Activated naive CD4-positive, alpha-beta T cell treated with anti-CD3 and anti-CD28 coated beads, Interleukin-2, amount 50 U/mL, for 72 hours (primary cell): ENCODE data around the gene SLC22A12. TPM values are rescaled to one million over a fixed set of nuclear protein-coding genes. Genes with fewer than 3 reads are reported as not detected.
A peak's percentile ranks its signal among the peaks of the same experiment; 100 is the strongest.

ENCODE experiments used
- ATAC-seq, 2 donors: fragments of 150-1000 bp; cut with Tn5 transposase; 2 replicates each; pipeline ENCODE4 v1.10.0; 2021; ENCODE audit warnings: mild to moderate bottlenecking in 2 of 2, moderate library complexity in 2 of 2
- DNase-seq, 2 donors: peaks; one replicate each; pipeline ENCODE4 v3.0.0; 2021 to 2022; ENCODE audit warnings: low spot score in 2 of 2
- H3K27ac Mint-ChIP-seq, 2 donors: one replicate each; pipeline ENCODE4 v1.8.0; 2022; ENCODE audit warnings: mild to moderate bottlenecking in 2 of 2, mixed read lengths in 2 of 2
- H3K36me3 Mint-ChIP-seq, 2 donors: one replicate each; pipeline ENCODE4 v1.8.0; 2022; ENCODE audit warnings: mixed read lengths in 2 of 2
- H3K9me3 Mint-ChIP-seq, 2 donors: one replicate each; pipeline ENCODE4 v1.8.0; 2022; ENCODE audit warnings: mixed read lengths in 2 of 2
- total RNA-seq, 2 donors: library from RNA; stranded (reverse); gene quantifications; one replicate each; pipeline ENCODE4 v1.2.3, GENCODE V29; 2022

SLC22A12 gene
- total RNA-seq, 2 donors from 2014 or later = not detected

DNA sequence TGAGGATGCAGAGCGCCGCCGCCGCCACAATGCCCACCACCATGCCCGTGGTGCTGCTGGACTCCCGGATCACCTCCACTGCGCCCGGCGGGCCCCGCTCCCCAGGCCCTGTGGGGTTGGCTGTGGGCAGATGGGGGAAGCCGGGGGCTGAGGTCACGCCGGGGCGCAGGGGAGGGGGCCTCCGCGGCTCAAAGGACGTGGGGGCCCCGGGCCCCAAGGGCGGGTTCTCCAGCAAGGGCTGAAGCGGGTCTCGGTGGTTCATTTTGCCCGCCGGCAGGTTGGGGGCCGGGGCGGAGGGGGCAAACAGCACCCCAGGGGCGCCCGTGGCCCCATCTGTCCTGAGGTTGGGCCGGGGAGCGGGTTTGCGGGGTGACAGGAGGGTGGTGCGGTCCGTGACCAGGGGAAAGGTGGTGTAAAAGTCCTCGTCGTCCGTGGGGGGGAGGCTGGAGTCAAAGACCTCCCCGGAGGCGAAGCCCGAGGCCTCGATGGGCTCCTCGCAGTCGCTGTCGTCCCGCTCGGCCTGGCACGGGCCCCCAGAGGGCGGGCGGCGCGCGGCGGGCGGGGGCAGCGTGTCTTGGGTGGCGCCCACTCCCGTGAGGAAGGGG, 16.5 kb downstream of the SLC22A12 start:
- Mint-ChIP-seq H3K27ac (no peak overlapping the region), H3K9me3 (no peaks in the 10 kb centered on the region), H3K36me3 (no peaks in the 10 kb centered on the region)
- ATAC-seq (no peak), DNase-seq (no peak)

DNA sequence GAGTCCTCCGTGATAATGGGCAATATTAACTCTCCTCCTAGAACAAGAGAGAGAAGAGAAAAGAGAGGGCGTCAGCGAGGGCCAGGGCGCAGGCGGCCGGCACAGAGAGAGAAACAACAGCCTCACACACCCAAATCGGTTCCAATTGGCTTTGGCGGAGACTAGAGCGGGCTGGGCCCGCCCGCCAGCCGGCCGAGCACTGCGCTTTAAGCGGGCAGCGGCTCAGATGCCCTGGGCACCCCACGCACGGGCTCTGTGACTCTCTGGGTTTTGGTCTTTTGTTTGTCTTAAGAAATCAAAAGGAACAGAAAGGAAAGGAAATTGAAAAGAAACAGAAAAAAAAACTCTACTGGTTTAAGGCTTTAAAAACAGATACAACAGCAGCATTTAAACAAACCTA, 17.0 kb downstream of the SLC22A12 start:
- DNase-seq (no peak), ATAC-seq (no peak)
- Mint-ChIP-seq H3K36me3 (no peaks in the 10 kb centered on the region), H3K9me3 (no peaks in the 10 kb centered on the region), H3K27ac (no peak overlapping the region)

GRCh38 chr11:64608636-64609035, 17.6 kb downstream of the SLC22A12 start:
- no peak for ATAC-seq
- Mint-ChIP-seq H3K36me3 (no peaks in the 10 kb centered on the region), H3K27ac (no peak overlapping the region), H3K9me3 (no peaks in the 10 kb centered on the region)
- no peak for DNase-seq

- no peak for ATAC-seq
- Mint-ChIP-seq H3K27ac (peak overlapping the region in 1 of 2 donors; percentile 68), H3K36me3 (no peaks in the 10 kb centered on the region)
Measured at GRCh38 chr11:64609436-64610047, 18.5 kb downstream of the SLC22A12 start.

DNA sequence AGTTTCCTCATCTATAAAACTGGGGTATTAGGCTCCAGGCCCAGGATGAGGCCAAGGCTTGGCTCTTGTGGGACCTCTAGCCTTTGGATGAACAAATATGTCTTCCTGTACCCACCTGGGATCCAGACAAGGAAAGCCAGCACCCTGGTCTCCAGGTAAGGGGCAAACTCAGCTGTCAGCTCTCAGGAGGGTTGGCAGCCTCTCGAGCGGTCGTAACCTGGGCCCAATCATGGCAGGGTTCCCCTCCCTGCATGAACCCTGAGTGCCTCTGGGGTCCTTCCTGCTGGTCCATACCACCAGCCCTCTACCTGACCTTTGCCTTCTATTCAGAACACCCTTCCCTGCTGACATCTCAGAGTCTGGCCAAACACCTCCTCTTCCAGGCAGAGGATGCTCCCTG, 19.6 kb downstream of the SLC22A12 start:
- ATAC-seq (no peak), DNase-seq (no peak)
- peak overlapping the region; percentile 53 to 79 for H3K27ac Mint-ChIP-seq
- H3K9me3 Mint-ChIP-seq = no peaks in the 10 kb centered on the region
- H3K36me3 Mint-ChIP-seq = no peaks in the 10 kb centered on the region

More at GRCh38 chr11:64609436-64610047, 18.5 kb downstream of the SLC22A12 start:
- no peaks in the 10 kb centered on the region for H3K9me3 Mint-ChIP-seq
- no peak for DNase-seq

GRCh38 chr11:64611176-64611575, 20.2 kb downstream of the SLC22A12 start:
- Mint-ChIP-seq H3K9me3 (no peaks in the 10 kb centered on the region), H3K36me3 (no peaks in the 10 kb centered on the region), H3K27ac (peak overlapping the region in 1 of 2 donors; percentile 53)
- DNase-seq (no peak), ATAC-seq (no peak)

- ATAC-seq = peak in 1 of 2 donors; percentile 22
- Mint-ChIP-seq H3K9me3 (no peaks in the 10 kb centered on the region), H3K27ac (peak overlapping the region in 1 of 2 donors; percentile 53), H3K36me3 (no peaks in the 10 kb centered on the region)
- DNase-seq = no peak
Measured at GRCh38 chr11:64611869-64612646, 21.0 kb downstream of the SLC22A12 start.

- no peaks in the 10 kb centered on the region for H3K36me3 Mint-ChIP-seq
- ATAC-seq (no peak), DNase-seq (no peak)
- H3K9me3 Mint-ChIP-seq = no peaks in the 10 kb centered on the region
- H3K27ac Mint-ChIP-seq = no peak overlapping the region
Measured at GRCh38 chr11:64613648-64614047, 22.6 kb downstream of the SLC22A12 start.

DNA sequence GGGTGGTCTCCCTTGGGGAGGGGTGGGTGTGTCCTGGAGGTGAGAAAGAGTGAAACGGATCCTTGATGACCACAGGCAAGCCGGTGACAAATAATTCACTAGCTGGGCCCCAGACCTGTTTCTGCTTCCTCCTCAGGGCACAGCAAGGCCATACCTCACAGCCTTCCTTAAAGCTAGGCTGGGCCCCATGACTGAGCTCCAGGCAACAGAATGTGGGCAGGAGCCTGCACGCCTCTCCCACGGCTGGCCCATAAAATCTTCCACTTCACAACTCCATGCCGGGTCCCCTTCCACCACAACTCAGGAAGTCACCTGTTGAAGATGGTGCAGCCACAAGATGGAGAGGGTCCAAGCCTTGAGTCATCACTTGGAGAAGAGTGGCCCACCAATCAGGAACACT, 23.9 kb downstream of the SLC22A12 start:
- Mint-ChIP-seq H3K9me3 (no peaks in the 10 kb centered on the region), H3K36me3 (no peaks in the 10 kb centered on the region), H3K27ac (no peak overlapping the region)
- DNase-seq (no peak), ATAC-seq (no peak)

- no peaks in the 10 kb centered on the region for H3K36me3 Mint-ChIP-seq
- ATAC-seq = no peak
- H3K9me3 Mint-ChIP-seq = no peaks in the 10 kb centered on the region
- no peak overlapping the region for H3K27ac Mint-ChIP-seq
- no peak for DNase-seq
Measured at GRCh38 chr11:64616817-64617216, 25.8 kb downstream of the SLC22A12 start.

DNA sequence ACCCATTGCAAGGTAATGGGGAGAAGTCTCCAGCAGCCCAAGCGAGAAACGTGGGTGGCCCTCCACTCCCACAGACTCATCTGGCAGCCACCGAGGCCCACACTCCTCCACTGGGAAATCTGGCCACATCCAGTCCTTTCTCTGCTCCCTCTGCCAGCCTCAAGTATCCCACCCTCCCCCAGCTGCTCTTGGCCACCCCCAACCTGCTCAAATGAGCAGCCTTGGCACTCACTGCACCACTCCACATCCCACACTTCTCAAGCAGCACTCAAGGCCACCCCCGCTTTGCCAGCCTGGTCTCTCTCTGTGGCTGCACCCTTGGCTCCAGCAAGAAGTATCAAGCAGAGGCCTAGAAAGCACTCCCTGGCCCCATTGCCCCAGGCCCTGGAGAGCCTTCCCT, 28.2 kb downstream of the SLC22A12 start:
- Mint-ChIP-seq H3K9me3 (no peaks in the 10 kb centered on the region), H3K27ac (peak overlapping the region in 1 of 2 donors; percentile 19), H3K36me3 (no peaks in the 10 kb centered on the region)
- ATAC-seq (no peak), DNase-seq (no peak)

DNA sequence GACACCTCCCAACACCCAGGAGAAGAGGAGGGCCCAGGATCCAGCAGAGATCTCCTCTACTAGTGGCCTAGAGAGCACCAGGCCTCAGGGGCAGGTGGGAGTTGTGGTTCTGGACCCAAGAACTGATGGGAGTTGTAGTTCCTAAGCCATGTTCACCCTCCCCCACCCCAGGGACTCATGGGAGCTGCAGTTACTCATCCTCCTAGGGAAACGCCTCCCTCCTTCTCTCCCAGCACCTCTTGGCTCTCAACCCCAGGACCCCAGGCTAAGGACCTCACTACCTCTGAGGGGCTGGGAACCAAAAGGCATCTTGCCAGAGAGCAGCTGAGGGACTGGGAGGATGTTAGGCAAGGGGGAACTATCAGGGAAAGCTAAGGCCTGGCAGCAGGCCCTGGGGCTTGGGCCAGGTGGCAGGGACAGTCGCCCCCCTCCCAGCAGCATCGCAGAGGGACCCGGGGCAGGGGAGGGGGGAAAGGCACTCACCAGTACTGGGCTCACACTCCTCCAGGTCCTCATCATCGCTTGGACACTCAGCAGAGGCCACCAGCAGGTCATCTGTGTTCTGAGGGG, 28.9 kb downstream of the SLC22A12 start:
- Mint-ChIP-seq H3K36me3 (no peaks in the 10 kb centered on the region), H3K27ac (peak overlapping the region in 1 of 2 donors; percentile 19), H3K9me3 (no peaks in the 10 kb centered on the region)
- DNase-seq (no peak), ATAC-seq (peak in 1 of 2 donors; percentile 38)

DNA sequence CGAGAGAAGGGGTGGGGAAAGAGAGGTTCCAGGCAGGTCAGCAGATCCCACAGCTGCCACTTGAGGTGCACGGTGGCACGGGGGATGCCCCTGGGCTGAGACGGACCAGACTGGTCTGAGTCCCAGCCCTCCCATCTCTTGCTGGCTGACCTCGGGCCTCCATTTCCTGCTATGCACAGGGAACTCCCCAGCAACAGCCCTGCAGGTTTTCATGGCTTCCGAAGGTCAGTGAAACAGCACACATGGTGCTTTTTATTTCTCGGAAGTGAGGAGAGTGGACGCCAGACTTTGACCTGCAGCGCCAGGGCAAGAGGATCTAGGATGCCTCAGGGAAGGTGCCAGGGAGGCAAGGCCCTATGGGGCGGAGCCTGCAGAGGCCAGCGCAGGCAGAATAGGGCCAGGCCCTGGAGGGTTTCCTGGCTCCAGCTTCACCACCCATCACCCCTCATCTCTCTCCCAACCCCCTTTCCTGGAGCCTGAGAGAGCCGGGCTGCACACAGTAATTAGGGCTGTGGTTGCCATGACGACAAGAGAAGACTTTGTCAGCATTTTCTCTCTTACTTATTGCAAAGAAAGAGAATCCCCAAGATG, 29.5 kb downstream of the SLC22A12 start:
- H3K9me3 Mint-ChIP-seq = no peaks in the 10 kb centered on the region
- H3K27ac Mint-ChIP-seq = no peak overlapping the region
- no peaks in the 10 kb centered on the region for H3K36me3 Mint-ChIP-seq
- DNase-seq (no peak), ATAC-seq (no peak)

DNA sequence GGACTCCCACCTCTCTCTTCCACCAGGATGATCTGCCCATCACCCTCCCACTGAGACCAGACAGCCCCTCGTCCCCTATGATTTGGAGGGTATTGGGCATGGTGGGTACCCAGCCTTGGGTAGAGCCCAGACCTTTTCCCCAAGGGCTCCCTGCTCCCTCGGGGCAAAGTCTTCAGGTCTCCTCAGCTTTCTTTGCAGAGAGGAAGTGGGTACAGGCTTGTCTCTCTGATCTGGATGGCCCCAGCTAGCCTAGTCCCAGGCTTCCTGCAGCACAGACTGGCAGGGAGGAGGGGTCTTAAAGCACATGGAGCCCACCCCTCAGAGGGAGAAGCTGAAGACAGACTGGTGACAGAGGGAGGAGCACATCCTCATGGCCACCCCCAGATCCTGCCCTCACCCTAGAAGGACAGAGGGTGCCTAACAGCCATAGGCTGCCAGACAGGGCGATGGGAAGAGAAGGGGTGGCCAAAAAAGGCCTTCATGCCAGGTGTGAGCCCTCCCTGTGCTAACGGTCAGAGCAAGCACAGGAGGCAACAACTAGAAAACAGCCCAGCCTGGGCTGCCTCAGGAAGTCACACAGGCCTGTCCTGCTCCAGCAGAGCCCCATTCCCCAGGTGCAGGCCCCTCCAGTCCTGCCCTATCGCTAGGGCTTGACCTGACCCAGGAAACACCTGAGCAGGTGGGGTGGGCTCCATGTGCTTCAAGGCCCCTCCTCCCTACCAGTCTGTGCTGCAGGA, 30.4 kb downstream of the SLC22A12 start:
- Mint-ChIP-seq H3K27ac (no peak overlapping the region), H3K36me3 (no peaks in the 10 kb centered on the region), H3K9me3 (no peaks in the 10 kb centered on the region)
- no peak for ATAC-seq
- no peak for DNase-seq

DNA sequence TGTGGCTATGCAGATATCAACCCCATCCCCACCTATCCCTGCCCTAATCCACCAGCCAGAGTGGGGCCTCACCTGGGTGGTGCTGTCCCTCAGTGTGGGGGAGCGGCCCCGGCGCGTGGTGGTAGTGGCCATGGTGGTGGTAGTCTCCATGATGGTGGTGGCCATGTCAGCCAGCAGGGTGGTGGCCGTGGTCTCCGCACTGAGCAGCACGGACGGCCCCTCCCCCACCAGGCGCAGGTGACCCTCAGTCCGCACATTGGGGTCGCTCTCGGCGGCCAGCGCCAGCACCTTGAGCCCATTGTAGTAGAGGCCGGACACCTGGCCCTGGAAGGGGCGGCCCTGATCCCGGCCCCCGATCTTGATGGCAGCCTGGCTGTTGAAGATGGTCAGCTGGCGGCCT, 31.7 kb downstream of the SLC22A12 start:
- ATAC-seq (no peak), DNase-seq (no peak)
- no peaks in the 10 kb centered on the region for H3K36me3 Mint-ChIP-seq
- H3K27ac Mint-ChIP-seq = peak overlapping the region in 1 of 2 donors; percentile 72
- H3K9me3 Mint-ChIP-seq = no peaks in the 10 kb centered on the region

DNA sequence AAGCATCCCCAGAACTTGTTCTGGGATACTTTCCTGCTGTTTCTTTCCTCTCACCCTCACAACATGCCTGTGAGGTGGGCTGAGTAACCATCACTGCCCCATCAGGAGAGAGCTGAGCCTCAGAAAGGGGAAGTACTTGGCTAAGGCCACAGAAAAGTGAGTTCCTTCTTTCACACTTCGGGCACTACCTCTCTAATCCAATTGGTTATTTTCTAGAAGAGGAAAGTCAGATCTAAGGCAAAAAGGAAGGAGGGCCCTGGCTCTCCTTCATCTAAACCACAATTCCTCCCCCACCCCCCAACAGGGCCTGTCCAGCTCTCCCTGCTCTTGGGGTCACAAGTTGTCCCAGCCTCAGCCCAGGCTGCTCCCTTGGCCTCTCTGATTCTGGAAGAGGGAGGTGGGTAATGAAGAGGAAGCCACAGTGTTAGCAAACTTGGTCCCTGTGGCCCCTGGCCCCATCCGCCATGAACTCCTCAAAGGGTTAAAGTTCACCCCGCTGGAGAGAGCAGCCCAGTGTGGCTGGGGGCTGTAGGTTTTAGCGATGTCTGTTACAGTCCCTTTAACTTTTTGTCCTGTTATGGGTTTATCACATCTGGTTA, 34.0 kb downstream of the SLC22A12 start:
- Mint-ChIP-seq H3K9me3 (no peaks in the 10 kb centered on the region), H3K36me3 (no peaks in the 10 kb centered on the region), H3K27ac (peak overlapping the region in 1 of 2 donors; percentile 29)
- ATAC-seq (no peak), DNase-seq (no peak)
